Fibroblast of skin of right biceps (primary cell): Measurements from ENCODE around the gene ISG15.

Experiments
- DNase-seq: peaks from one replicate; pipeline ENCODE4 v3.0.0-alpha.2; 2013

The ISG15 gene

DNA sequence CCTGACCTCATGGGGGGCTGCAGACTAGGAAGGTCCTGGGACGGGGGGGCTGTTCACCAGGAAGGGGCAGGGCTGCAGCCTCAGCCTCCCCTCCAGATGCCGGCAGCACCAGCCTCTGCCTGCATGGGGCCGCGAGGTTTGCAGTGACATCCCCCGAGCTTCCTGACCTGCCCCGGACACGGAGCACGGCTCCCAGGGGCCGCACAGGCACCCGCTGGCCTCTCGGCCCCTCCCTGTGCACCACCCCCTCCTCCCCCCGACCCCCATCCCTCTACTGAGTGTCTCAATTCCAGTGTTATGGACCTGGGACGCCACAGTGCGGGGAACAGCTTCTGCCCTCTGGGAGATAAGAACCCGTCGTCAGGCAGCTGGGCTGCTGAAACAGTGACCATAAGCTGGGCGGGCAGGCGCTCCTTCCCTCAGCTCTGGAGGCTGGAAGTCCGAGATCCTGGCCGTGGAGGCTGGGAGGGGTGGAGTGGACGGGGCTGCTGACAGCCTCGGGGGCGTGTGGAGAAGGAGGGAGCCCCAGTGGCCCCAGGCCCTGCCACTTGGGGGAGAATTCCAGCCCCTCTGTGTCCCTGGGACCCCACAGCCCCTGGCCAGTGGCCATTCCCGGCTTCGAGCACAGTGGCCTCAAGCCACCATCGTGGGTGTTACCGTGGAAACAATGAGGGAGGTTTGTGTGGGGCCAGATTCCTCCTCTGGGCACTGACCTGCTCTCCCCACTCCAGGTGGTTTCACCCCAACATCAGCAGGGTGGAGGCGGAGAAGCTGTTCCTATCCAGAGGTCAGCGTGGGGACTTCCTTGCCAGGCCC lies 49.3 kb downstream of the ISG15 start:
- no peak for DNase-seq

DNA sequence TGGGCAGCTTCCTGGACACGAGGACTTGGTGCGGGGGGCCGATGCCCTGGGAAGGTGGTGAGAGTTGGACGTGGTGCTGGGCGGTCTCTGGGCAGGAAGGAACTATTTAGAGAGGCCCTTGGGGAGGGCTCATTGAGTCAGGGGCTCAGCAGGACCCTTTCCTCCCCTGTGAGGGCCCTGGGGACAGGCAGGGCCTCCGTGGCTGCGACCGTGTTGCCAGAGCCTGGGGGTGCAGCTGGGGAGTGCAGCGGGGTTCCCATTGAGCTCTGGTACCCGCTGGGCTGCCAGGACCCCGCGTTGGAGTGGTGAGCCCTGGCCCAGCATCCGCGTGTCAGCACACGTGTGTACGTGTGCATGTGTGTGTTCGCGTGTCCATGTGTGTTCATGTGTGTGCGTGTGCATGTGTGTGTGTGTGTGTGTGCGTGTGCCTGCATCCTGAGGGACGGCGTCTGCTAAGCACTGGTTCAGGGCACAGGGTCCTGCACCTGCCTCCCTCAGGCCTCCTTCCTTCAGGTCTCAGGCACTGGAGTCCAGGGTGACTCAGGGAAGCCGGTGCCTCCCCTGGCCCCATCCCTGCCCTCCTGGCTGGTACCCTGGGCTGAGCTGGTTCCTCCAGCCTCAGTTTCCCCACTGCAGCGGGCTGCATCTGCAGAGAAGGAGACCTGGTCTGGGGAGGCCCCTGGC lies 50.1 kb downstream of the ISG15 start:
- DNase-seq: no peak
